SK-N-SH treated with all-trans-retinoic acid at 6 μM for 48 hours (cell line): ENCODE results near the gene TMEM87A.
"Not testable (repeated sequence)": the region's sequence is repeated elsewhere in the genome, so short reads cannot be mapped to it uniquely, and the experiment has no call there.

Experiments
- ATAC-seq: fragments of 200-7000 bp; cut with Tn5 transposase; 3 replicates; pipeline ENCODE4 v1.9.1; 2020; ENCODE audit warnings: mild to moderate bottlenecking, moderate library complexity
- ARNTL ChIP-seq: fragments of 450-650 bp; formaldehyde crosslinking; IDR thresholded peaks from 2 replicates; pipeline ENCODE4 v1.5.0; 2020; ENCODE audit warnings: low read depth, mild to moderate bottlenecking, moderate library complexity, borderline replicate concordance
- BACH2 ChIP-seq: fragments of 250-450 bp; sonication (Bioruptor Pico); IDR thresholded peaks from 2 replicates; pipeline ENCODE4 v1.9.0; 2021; ENCODE audit warnings: mild to moderate bottlenecking, borderline replicate concordance
- CREB5 ChIP-seq: fragments of 250-450 bp; sonication (Bioruptor Pico); IDR thresholded peaks from 2 replicates; pipeline ENCODE4 v1.5.1; 2020; ENCODE audit warnings: low read depth, mild to moderate bottlenecking, moderate library complexity
- CSDC2 ChIP-seq: fragments of 250-450 bp; sonication (Bioruptor Pico); IDR thresholded peaks from 2 replicates; pipeline ENCODE4 v1.5.0; 2020; ENCODE audit warnings: mild to moderate bottlenecking, moderate library complexity
- CSRNP3 ChIP-seq: fragments of 250-450 bp; sonication (Bioruptor Pico); IDR thresholded peaks from 2 replicates; pipeline ENCODE4 v1.5.1; 2021; ENCODE audit warnings: mild to moderate bottlenecking, moderate library complexity
- GLIS3 ChIP-seq: fragments of 250-450 bp; sonication (Bioruptor Pico); IDR thresholded peaks from 2 replicates; pipeline ENCODE4 v1.5.0; 2020; ENCODE audit warnings: mild to moderate bottlenecking, moderate library complexity
- ISL1 ChIP-seq: fragments of 250-450 bp; sonication (Bioruptor Pico); IDR thresholded peaks from 2 replicates; pipeline ENCODE4 v2.1.2; 2022; ENCODE audit warnings: mild to moderate bottlenecking, moderate library complexity
- OSR1 ChIP-seq: fragments of 250-450 bp; sonication (Bioruptor Pico); IDR thresholded peaks from 2 replicates; pipeline ENCODE4 v1.8.0; 2022; ENCODE audit warnings: moderate library complexity, mild to moderate bottlenecking, inconsistent platforms
- PATZ1 ChIP-seq: fragments of 250-450 bp; sonication (Bioruptor Pico); IDR thresholded peaks from 2 replicates; pipeline ENCODE4 v1.8.0; 2020; ENCODE audit warnings: mild to moderate bottlenecking, moderate library complexity, borderline replicate concordance
- POU6F1 ChIP-seq: fragments of 250-450 bp; sonication (Bioruptor Pico); IDR thresholded peaks from 2 replicates; pipeline ENCODE4 v1.8.0; 2021; ENCODE audit warnings: low read depth, mild to moderate bottlenecking, moderate library complexity, borderline replicate concordance
- RARB ChIP-seq: fragments of 250-450 bp; sonication (Bioruptor Pico); IDR thresholded peaks from 2 replicates; pipeline ENCODE4 v1.8.0; 2021; ENCODE audit warnings: mild to moderate bottlenecking, moderate library complexity
- SNAI2 ChIP-seq: fragments of 250-450 bp; sonication (Bioruptor Pico); IDR thresholded peaks from 2 replicates; pipeline ENCODE4 v1.5.0; 2020; ENCODE audit warnings: mild to moderate bottlenecking, moderate library complexity
- TCF4 ChIP-seq: fragments of 250-450 bp; sonication (Bioruptor Pico); IDR thresholded peaks from 2 replicates; pipeline ENCODE4 v1.8.0; 2021; ENCODE audit warnings: mild to moderate bottlenecking, moderate library complexity, borderline replicate concordance
- TOX ChIP-seq: fragments of 250-450 bp; sonication (Bioruptor Pico); IDR thresholded peaks from 2 replicates; pipeline ENCODE4 v1.8.0; 2021; ENCODE audit warnings: mild to moderate bottlenecking, moderate library complexity, borderline replicate concordance
- TSHZ2 ChIP-seq: fragments of 250-450 bp; sonication (Bioruptor Pico); IDR thresholded peaks from 2 replicates; pipeline ENCODE4 v1.5.0; 2020; ENCODE audit warnings: mild to moderate bottlenecking, moderate library complexity
- ZC3H10 ChIP-seq: fragments of 250-450 bp; sonication (Bioruptor Pico); IDR thresholded peaks from 2 replicates; pipeline ENCODE4 v1.5.1; 2021; ENCODE audit warnings: mild to moderate bottlenecking, moderate library complexity
- ZFP30 ChIP-seq: fragments of 450-650 bp; formaldehyde crosslinking; IDR thresholded peaks from 2 replicates; pipeline ENCODE4 v1.5.0; 2022; ENCODE audit warnings: mild to moderate bottlenecking, moderate library complexity
- ZNF565 ChIP-seq: fragments of 450-650 bp; formaldehyde crosslinking; conservative IDR thresholded peaks from 2 replicates; pipeline ENCODE4 v1.5.0; 2020; ENCODE audit warnings: low read depth, mild to moderate bottlenecking, moderate library complexity
- ZNF70 ChIP-seq: fragments of 450-650 bp; formaldehyde crosslinking; IDR thresholded peaks from 2 replicates; pipeline ENCODE4 v1.5.0; 2020; ENCODE audit warnings: mild to moderate bottlenecking, moderate library complexity

TMEM87A gene

GRCh38 chr15:42232606-42233005, 40.6 kb downstream of the TMEM87A start (continued):
- no peak for TF ChIP-seq TSHZ2 (CRISPR knock-in tag)
- TF ChIP-seq ARNTL (CRISPR knock-in tag) = no peak
- TF ChIP-seq, all 23 proteins: peak for 0

GRCh38 chr15:42231088-42231487, 42.1 kb downstream of the TMEM87A start:
- TF ChIP-seq CREB5 (CRISPR knock-in tag) (no peak), TCF4 (CRISPR knock-in tag) (no peak), CSRNP3 (CRISPR knock-in tag) (no peak), ISL1 (CRISPR knock-in tag) (no peak), TOX (CRISPR knock-in tag) (no peak)

GRCh38 chr15:42228981-42229380, 44.3 kb downstream of the TMEM87A start:
- not testable (repeated sequence) for ATAC-seq

More at GRCh38 chr15:42231088-42231487, 42.1 kb downstream of the TMEM87A start:
- ATAC-seq = no peak

- ATAC-seq = no peak
- TF ChIP-seq TOX (CRISPR knock-in tag) (no peak), BACH2 (CRISPR knock-in tag) (no peak), CSDC2 (CRISPR knock-in tag) (no peak), RARB (no peak), ZC3H10 (CRISPR knock-in tag) (no peak), POU6F1 (CRISPR knock-in tag) (no peak), SNAI2 (CRISPR knock-in tag) (no peak), GLIS3 (CRISPR knock-in tag) (no peak), ZNF565 (no peak), TSHZ2 (CRISPR knock-in tag) (no peak), PATZ1 (CRISPR knock-in tag) (no peak), ZFP30 (CRISPR knock-in tag) (no peak), OSR1 (CRISPR knock-in tag) (no peak), ZNF70 (CRISPR knock-in tag) (no peak)
Observed at GRCh38 chr15:42228036-42228435, 45.2 kb downstream of the TMEM87A start.
